ENCODE measurements around the gene EML1. TPM values are rescaled to one million over a fixed set of nuclear protein-coding genes. Genes with fewer than 3 reads are reported as not detected.

EML1 gene
- total and polyA plus RNA-seq, 2 experiments from 2014 or later, result 22.9 to 31.9 TPM

DNA sequence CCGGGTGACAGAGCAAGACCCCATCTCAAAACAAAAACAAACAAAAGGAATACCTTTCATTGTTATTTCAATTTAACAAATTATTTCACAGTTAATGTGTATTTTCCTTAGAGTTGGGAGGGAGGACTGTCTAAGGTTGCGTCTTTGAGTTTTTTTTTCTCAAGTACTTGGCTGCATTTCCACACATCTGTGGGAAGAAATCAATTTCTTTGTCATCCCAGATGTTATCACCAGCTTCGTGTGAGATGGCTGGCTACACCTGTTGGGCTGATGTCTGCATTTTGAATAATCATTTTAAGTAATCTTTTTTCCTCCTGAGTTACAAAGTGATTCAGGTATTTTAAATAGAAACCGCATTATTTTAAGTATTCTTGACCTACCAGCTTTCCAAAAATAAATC is 59.4 kb downstream of the EML1 start:
- WGBS (ENCODE audit: low lambda C conversion rate, missing lambda C conversion rate), result 81% methylated on average over 4 of the region's 4 CpGs

DNA sequence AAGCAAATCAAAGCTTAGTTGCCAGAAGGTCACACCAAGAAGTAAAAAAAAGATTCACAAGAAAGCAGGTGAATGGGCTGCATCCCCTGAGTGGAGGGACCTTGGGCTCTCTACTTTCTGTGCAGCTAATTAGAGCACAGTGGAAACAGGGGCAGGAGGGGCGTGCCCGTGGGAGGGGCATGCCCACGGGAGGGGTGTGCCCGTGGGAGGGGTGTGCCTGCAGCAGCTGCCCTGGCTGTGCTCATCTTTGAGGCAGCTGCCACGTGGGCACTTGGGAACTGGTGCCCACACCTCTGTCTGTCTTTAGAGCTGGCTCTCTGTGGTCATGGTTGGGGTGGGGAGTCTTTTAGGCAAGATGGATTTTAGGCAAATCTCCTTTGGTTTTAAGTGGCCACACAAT is 60.0 kb downstream of the EML1 start:
- H3K79me2 ChIP-seq, result peaks cover 12% of the 10 kb centered on the region
- H4K20me1 ChIP-seq (ENCODE audit: insufficient read depth, poor library complexity, severe bottlenecking), result no peaks in the 10 kb centered on the region
- H3K27ac ChIP-seq, result no peak overlapping the region
- no peaks in the 10 kb centered on the region for H3K4me1 ChIP-seq (ENCODE audit: insufficient read depth)
- TF ChIP-seq EZH2phosphoT487 (IDR thresholded peaks at IDR 0.05; ENCODE audit: low read depth, severe bottlenecking, unreplicated experiment) (no peak), EZH2 (IDR thresholded peaks at IDR 0.05; ENCODE audit: borderline replicate concordance) (no peak)
- TF ChIP-seq, protein P1, sequence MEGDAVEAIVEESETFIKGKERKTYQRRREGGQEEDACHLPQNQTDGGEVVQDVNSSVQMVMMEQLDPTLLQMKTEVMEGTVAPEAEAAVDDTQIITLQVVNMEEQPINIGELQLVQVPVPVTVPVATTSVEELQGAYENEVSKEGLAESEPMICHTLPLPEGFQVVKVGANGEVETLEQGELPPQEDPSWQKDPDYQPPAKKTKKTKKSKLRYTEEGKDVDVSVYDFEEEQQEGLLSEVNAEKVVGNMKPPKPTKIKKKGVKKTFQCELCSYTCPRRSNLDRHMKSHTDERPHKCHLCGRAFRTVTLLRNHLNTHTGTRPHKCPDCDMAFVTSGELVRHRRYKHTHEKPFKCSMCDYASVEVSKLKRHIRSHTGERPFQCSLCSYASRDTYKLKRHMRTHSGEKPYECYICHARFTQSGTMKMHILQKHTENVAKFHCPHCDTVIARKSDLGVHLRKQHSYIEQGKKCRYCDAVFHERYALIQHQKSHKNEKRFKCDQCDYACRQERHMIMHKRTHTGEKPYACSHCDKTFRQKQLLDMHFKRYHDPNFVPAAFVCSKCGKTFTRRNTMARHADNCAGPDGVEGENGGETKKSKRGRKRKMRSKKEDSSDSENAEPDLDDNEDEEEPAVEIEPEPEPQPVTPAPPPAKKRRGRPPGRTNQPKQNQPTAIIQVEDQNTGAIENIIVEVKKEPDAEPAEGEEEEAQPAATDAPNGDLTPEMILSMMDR (IDR thresholded peaks at IDR 0.05; ENCODE audit: poor library complexity), result no peak
- no peaks in the 10 kb centered on the region for H3K27me3 ChIP-seq
- no peaks in the 10 kb centered on the region for H3K9me3 ChIP-seq (ENCODE audit: low read depth)
- no peak for DNase-seq (ENCODE audit: low spot score)
- WGBS (ENCODE audit: low lambda C conversion rate, missing lambda C conversion rate), result 69% methylated on average over 5 of the region's 5 CpGs
- no peaks in the 10 kb centered on the region for H3K36me3 ChIP-seq (replicated peaks; ENCODE audit: insufficient read depth, low read depth)
- H3K9me2 ChIP-seq (replicated peaks; ENCODE audit: insufficient read depth), result no peaks in the 10 kb centered on the region
- no peak overlapping the region for H3K4me3 ChIP-seq
- no peak overlapping the region for H2AFZ ChIP-seq
- H3K4me2 ChIP-seq, result no peak overlapping the region

More for the DNA sequence above, 59.4 kb downstream of the EML1 start:
- H3K27ac ChIP-seq, result no peak overlapping the region
- no peaks in the 10 kb centered on the region for H3K9me3 ChIP-seq (ENCODE audit: low read depth)
- H3K27me3 ChIP-seq, result no peaks in the 10 kb centered on the region
- TF ChIP-seq EZH2 (IDR thresholded peaks at IDR 0.05; ENCODE audit: borderline replicate concordance), result no peak
- TF ChIP-seq, protein P1 (IDR thresholded peaks at IDR 0.05; ENCODE audit: poor library complexity), result no peak
- no peak for TF ChIP-seq EZH2phosphoT487 (IDR thresholded peaks at IDR 0.05; ENCODE audit: low read depth, severe bottlenecking, unreplicated experiment)
- no peak overlapping the region for H2AFZ ChIP-seq
- H3K4me1 ChIP-seq (ENCODE audit: insufficient read depth), result no peaks in the 10 kb centered on the region
- no peak overlapping the region for H3K4me2 ChIP-seq
- no peak for DNase-seq (ENCODE audit: low spot score)
- no peaks in the 10 kb centered on the region for H3K9me2 ChIP-seq (replicated peaks; ENCODE audit: insufficient read depth)
- no peak overlapping the region for H3K4me3 ChIP-seq
- peaks cover 12% of the 10 kb centered on the region for H3K79me2 ChIP-seq
- no peaks in the 10 kb centered on the region for H4K20me1 ChIP-seq (ENCODE audit: insufficient read depth, poor library complexity, severe bottlenecking)
- H3K36me3 ChIP-seq (replicated peaks; ENCODE audit: insufficient read depth, low read depth), result no peaks in the 10 kb centered on the region

DNA sequence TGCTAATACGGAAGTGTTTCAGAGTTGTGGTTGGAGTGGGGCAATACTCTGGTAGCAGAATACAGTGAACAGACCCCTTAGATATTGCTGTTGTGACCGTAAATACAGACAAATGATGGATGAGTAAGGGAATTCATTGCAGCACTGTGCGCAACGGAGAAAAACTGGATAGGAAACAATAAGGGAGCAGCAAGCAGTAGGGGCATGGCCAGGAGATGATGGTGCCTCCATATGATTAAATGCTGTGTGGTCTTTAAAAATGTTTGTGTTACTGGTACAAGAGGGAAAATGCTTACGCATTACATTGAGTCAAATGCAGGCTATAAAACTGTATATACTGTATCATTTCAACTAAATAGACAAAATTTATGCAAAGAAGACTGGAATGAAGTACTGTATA is 61.6 kb downstream of the EML1 start:
- H3K4me3 ChIP-seq, result no peak overlapping the region
- H3K9me2 ChIP-seq (replicated peaks; ENCODE audit: insufficient read depth), result no peaks in the 10 kb centered on the region
- no peak overlapping the region for H3K4me2 ChIP-seq
- no peaks in the 10 kb centered on the region for H3K27me3 ChIP-seq
- no peaks in the 10 kb centered on the region for H3K9me3 ChIP-seq (ENCODE audit: low read depth)
- no peaks in the 10 kb centered on the region for H4K20me1 ChIP-seq (ENCODE audit: insufficient read depth, poor library complexity, severe bottlenecking)
- WGBS (ENCODE audit: low lambda C conversion rate, missing lambda C conversion rate), result 92% methylated on average over 5 of the region's 5 CpGs
- TF ChIP-seq EZH2phosphoT487 (IDR thresholded peaks at IDR 0.05; ENCODE audit: low read depth, severe bottlenecking, unreplicated experiment) (no peak), EZH2 (IDR thresholded peaks at IDR 0.05; ENCODE audit: borderline replicate concordance) (no peak)
- TF ChIP-seq, protein P1 (IDR thresholded peaks at IDR 0.05; ENCODE audit: poor library complexity), result no peak
- H2AFZ ChIP-seq, result no peak overlapping the region
- no peak overlapping the region for H3K27ac ChIP-seq
- peaks cover 4% of the 10 kb centered on the region for H3K79me2 ChIP-seq
- H3K4me1 ChIP-seq (ENCODE audit: insufficient read depth), result no peaks in the 10 kb centered on the region
- DNase-seq (ENCODE audit: low spot score), result no peak
- H3K36me3 ChIP-seq (replicated peaks; ENCODE audit: insufficient read depth, low read depth), result no peaks in the 10 kb centered on the region

DNA sequence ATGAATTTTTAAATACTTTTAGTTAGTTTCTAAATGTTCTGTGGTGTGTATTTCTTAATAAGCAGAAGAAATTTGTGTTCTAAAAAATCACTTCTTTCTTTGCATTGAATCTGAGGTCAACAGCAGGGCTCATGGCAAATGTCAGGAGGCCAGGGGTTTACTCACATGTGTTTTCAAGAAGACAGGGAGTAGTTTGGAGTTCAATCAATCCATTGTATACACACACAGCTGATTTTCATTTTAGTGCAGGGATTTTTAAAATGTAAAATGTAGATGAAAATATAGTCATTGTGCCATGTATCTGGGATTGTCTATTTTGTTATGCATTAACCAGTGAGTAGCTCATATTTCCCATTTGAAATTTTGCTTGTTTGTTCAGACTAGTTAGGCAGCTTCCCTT is 62.1 kb downstream of the EML1 start:
- no peaks in the 10 kb centered on the region for H4K20me1 ChIP-seq (ENCODE audit: insufficient read depth, poor library complexity, severe bottlenecking)
- no peak overlapping the region for H3K27ac ChIP-seq
- H2AFZ ChIP-seq, result no peak overlapping the region
- H3K9me3 ChIP-seq (ENCODE audit: low read depth), result no peaks in the 10 kb centered on the region
- no peaks in the 10 kb centered on the region for H3K27me3 ChIP-seq
- no peaks in the 10 kb centered on the region for H3K4me1 ChIP-seq (ENCODE audit: insufficient read depth)
- H3K36me3 ChIP-seq (replicated peaks; ENCODE audit: insufficient read depth, low read depth), result no peaks in the 10 kb centered on the region
- TF ChIP-seq, protein P1 (IDR thresholded peaks at IDR 0.05; ENCODE audit: poor library complexity), result no peak
- no peak for TF ChIP-seq EZH2 (IDR thresholded peaks at IDR 0.05; ENCODE audit: borderline replicate concordance)
- H3K79me2 ChIP-seq, result peaks cover 4% of the 10 kb centered on the region
- no peak for DNase-seq (ENCODE audit: low spot score)
- H3K4me2 ChIP-seq, result no peak overlapping the region
- no peak overlapping the region for H3K4me3 ChIP-seq
- no peaks in the 10 kb centered on the region for H3K9me2 ChIP-seq (replicated peaks; ENCODE audit: insufficient read depth)

All from hepatocyte (in vitro differentiated cells).